ENCODE results near the gene KYNU. TPM values are rescaled to one million over a fixed set of nuclear protein-coding genes. Genes with fewer than 3 reads are reported as not detected.
"Not testable (repeated sequence)": the region's sequence is repeated elsewhere in the genome, so short reads cannot be mapped to it uniquely, and the experiment has no call there.

KYNU gene
- total RNA-seq, 1 donor from 2014 or later = 0.53 TPM

DNA sequence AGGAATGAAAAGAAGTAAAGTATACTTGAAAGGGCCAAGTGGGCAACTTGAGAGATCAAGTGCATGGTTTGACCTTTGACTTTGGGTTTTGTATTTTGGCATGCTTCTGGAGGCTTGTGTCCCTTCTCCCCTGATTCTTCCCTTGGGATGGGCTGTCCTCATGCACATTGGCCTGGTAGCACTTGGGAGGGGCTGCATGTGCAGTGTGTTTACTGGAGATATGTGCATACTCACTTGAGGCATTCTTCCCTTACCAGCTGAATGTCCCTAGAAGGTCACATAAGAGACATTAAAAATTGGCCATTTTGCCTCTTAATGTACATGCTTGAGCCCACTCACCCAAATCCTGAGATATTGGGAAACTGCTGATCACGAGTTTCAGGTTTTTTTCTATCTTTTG lies 65.2 kb downstream of the KYNU start:
- no peaks in the 10 kb centered on the region for H3K9me3 Mint-ChIP-seq
- H3K36me3 Mint-ChIP-seq = no peaks in the 10 kb centered on the region
- TF ChIP-seq, protein P1, sequence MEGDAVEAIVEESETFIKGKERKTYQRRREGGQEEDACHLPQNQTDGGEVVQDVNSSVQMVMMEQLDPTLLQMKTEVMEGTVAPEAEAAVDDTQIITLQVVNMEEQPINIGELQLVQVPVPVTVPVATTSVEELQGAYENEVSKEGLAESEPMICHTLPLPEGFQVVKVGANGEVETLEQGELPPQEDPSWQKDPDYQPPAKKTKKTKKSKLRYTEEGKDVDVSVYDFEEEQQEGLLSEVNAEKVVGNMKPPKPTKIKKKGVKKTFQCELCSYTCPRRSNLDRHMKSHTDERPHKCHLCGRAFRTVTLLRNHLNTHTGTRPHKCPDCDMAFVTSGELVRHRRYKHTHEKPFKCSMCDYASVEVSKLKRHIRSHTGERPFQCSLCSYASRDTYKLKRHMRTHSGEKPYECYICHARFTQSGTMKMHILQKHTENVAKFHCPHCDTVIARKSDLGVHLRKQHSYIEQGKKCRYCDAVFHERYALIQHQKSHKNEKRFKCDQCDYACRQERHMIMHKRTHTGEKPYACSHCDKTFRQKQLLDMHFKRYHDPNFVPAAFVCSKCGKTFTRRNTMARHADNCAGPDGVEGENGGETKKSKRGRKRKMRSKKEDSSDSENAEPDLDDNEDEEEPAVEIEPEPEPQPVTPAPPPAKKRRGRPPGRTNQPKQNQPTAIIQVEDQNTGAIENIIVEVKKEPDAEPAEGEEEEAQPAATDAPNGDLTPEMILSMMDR (conservative IDR thresholded peaks at IDR 0.05) = no peak
- H3K27me3 Mint-ChIP-seq = no peaks in the 10 kb centered on the region
- no peak overlapping the region for H3K4me3 Mint-ChIP-seq
- no peak overlapping the region for H3K27ac Mint-ChIP-seq
- DNase-seq (ENCODE audit: extremely low spot score, unreplicated experiment) = no peak
- H3K4me1 Mint-ChIP-seq (ENCODE audit: unreplicated experiment) = peaks cover 3% of the 10 kb centered on the region

DNA sequence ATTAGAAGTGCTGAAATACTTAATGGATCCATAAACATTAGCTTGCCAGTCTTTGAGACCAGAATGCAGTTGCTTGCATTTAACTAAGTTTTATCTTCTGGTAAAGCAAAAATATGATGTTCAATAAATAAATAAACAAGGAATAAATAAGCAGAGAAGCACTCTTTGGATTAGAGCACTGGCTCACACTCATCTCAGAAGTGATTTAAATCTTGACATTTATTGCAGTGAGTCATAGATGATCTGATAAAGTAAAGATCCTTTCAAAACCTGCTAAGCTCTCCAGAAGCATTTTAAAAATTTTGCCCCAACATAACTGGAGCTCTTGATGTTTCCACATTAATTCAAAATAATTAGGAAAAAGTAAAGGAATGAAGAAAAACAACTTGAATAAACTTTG lies 66.8 kb downstream of the KYNU start:
- TF ChIP-seq, protein P1 (conservative IDR thresholded peaks at IDR 0.05) = no peak
- H3K4me1 Mint-ChIP-seq (ENCODE audit: unreplicated experiment) = peaks cover 3% of the 10 kb centered on the region
- no peak overlapping the region for H3K27ac Mint-ChIP-seq
- no peak overlapping the region for H3K4me3 Mint-ChIP-seq
- peaks cover 8% of the 10 kb centered on the region for H3K9me3 Mint-ChIP-seq
- no peaks in the 10 kb centered on the region for H3K27me3 Mint-ChIP-seq
- no peak for DNase-seq (ENCODE audit: extremely low spot score, unreplicated experiment)
- no peaks in the 10 kb centered on the region for H3K36me3 Mint-ChIP-seq

- TF ChIP-seq, protein P1 (conservative IDR thresholded peaks at IDR 0.05) = no peak
- Mint-ChIP-seq H3K36me3 (no peaks in the 10 kb centered on the region), H3K9me3 (peaks cover 9% of the 10 kb centered on the region), H3K4me1 (ENCODE audit: unreplicated experiment) (peaks cover 3% of the 10 kb centered on the region), H3K4me3 (no peak overlapping the region), H3K27me3 (no peaks in the 10 kb centered on the region), H3K27ac (no peak overlapping the region)
- no peak for DNase-seq (ENCODE audit: extremely low spot score, unreplicated experiment)
These were observed 67.3 kb downstream of the KYNU start for GRCh38 chr2:142944721-142945120.

GRCh38 chr2:142946941-142947340 lies 69.5 kb downstream of the KYNU start:
- TF ChIP-seq, protein P1 (conservative IDR thresholded peaks at IDR 0.05) = no peak
- Mint-ChIP-seq H3K4me1 (ENCODE audit: unreplicated experiment) (no peaks in the 10 kb centered on the region), H3K27me3 (no peaks in the 10 kb centered on the region), H3K27ac (no peak overlapping the region), H3K9me3 (peaks cover 20% of the 10 kb centered on the region), H3K36me3 (no peaks in the 10 kb centered on the region), H3K4me3 (no peak overlapping the region)
- no peak for DNase-seq (ENCODE audit: extremely low spot score, unreplicated experiment)

DNA sequence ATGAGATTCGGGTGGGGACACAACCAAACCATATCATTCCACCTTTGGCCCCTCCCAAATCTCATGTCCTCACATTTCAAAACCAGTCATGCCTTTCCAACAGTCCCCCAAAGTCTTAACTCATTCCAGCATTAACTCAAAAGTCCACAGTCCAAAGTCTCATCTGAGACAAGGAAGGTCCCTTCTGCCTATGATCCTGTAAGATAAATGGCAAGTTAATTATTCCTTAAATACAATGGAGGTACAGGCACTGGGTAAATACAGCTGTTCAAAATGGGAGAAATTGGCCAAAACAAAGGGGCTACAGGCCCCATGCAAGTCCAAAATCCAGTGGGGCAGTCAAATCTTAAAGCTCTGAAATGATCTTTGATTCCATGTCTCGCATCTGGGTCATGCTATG lies 71.3 kb downstream of the KYNU start:
- not testable (repeated sequence) for H3K4me3 Mint-ChIP-seq; H3K27me3 Mint-ChIP-seq; DNase-seq (ENCODE audit: extremely low spot score, unreplicated experiment); H3K36me3 Mint-ChIP-seq; H3K4me1 Mint-ChIP-seq (ENCODE audit: unreplicated experiment); H3K27ac Mint-ChIP-seq
- peaks cover 20% of the 10 kb centered on the region for H3K9me3 Mint-ChIP-seq

GRCh38 chr2:142950323-142950722 lies 72.9 kb downstream of the KYNU start:
- H3K4me3 Mint-ChIP-seq; H3K27me3 Mint-ChIP-seq; H3K27ac Mint-ChIP-seq; DNase-seq (ENCODE audit: extremely low spot score, unreplicated experiment); H3K4me1 Mint-ChIP-seq (ENCODE audit: unreplicated experiment); H3K36me3 Mint-ChIP-seq: not testable (repeated sequence)
- H3K9me3 Mint-ChIP-seq = peaks cover 20% of the 10 kb centered on the region
